22Rv1 (cell line): ENCODE data around the gene EBI3.

Experiments used
- ZFX ChIP-seq: fragments of 450-650 bp; IDR thresholded peaks from 2 replicates; pipeline ENCODE4 v1.6.1; 2017; ENCODE audit warnings: antibody characterized with exemption, borderline replicate concordance
- TF ChIP-seq, protein P1 (sequence below): fragments of 450-650 bp; IDR thresholded peaks from 2 replicates; pipeline ENCODE4 v1.5.1; 2017; ENCODE audit warnings: mild to moderate bottlenecking

- TF ChIP-seq, protein P1, sequence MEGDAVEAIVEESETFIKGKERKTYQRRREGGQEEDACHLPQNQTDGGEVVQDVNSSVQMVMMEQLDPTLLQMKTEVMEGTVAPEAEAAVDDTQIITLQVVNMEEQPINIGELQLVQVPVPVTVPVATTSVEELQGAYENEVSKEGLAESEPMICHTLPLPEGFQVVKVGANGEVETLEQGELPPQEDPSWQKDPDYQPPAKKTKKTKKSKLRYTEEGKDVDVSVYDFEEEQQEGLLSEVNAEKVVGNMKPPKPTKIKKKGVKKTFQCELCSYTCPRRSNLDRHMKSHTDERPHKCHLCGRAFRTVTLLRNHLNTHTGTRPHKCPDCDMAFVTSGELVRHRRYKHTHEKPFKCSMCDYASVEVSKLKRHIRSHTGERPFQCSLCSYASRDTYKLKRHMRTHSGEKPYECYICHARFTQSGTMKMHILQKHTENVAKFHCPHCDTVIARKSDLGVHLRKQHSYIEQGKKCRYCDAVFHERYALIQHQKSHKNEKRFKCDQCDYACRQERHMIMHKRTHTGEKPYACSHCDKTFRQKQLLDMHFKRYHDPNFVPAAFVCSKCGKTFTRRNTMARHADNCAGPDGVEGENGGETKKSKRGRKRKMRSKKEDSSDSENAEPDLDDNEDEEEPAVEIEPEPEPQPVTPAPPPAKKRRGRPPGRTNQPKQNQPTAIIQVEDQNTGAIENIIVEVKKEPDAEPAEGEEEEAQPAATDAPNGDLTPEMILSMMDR: peak; percentile 45; the same call in 1 of the 2 replicates
- TF ChIP-seq ZFX: no peak
These were observed 50.5 kb downstream of the EBI3 start for GRCh38 chr19:4279530-4280422.
